A673 (cell line): ENCODE results near the gene FAM98C.

Experiments
- CTCF ChIP-seq: fragments of 300-800, 200-600 bp; sonication (generic); conservative IDR thresholded peaks from 2 replicates; pipeline ENCODE4 v1.5.1; 2017; ENCODE audit warnings: low read depth, mild to moderate bottlenecking, antibody characterized with exemption, low read length, moderate library complexity, mixed read lengths
- EZH2 ChIP-seq: fragments of 200-600 bp; sonication (generic); IDR thresholded peaks from 2 replicates; pipeline ENCODE4 v1.6.1; 2017; ENCODE audit warnings: borderline replicate concordance, low read depth, mild to moderate bottlenecking, mixed read lengths, antibody characterized with exemption, low read length; ENCODE audit not compliant: poor library complexity, severe bottlenecking

GRCh38 chr19:38441657-38442348 lies 38.9 kb downstream of the FAM98C start:
- 0 out of 2 replicates have a peak, but pooled peaks have one; percentile 18 for TF ChIP-seq CTCF
- no peak for TF ChIP-seq EZH2
